ENCODE results near the gene WDR76.
A peak's percentile ranks its signal among the peaks of the same experiment; 100 is the strongest.

GRCh38 chr15:43800286-43801141, 26.3 kb upstream of the WDR76 start, which contains the start of gene HYPK:
- TF ChIP-seq CTCF (IDR thresholded peaks at IDR 0.05) (no peak), POLR2AphosphoS5 (IDR thresholded peaks at IDR 0.05) (peak; percentile 91), POLR2A (IDR thresholded peaks at IDR 0.05) (peak; percentile 47 to 57)

All from gastroesophageal sphincter (tissue), 3 donors.